ENCODE data around the gene TBC1D8.
"Not testable (repeated sequence)": the region's sequence is repeated elsewhere in the genome, so short reads cannot be mapped to it uniquely, and the experiment has no call there.

TBC1D8 gene

GRCh38 chr2:101064125-101064502 is 87.1 kb downstream of the TBC1D8 start:
- DNase-seq = no peak

DNA sequence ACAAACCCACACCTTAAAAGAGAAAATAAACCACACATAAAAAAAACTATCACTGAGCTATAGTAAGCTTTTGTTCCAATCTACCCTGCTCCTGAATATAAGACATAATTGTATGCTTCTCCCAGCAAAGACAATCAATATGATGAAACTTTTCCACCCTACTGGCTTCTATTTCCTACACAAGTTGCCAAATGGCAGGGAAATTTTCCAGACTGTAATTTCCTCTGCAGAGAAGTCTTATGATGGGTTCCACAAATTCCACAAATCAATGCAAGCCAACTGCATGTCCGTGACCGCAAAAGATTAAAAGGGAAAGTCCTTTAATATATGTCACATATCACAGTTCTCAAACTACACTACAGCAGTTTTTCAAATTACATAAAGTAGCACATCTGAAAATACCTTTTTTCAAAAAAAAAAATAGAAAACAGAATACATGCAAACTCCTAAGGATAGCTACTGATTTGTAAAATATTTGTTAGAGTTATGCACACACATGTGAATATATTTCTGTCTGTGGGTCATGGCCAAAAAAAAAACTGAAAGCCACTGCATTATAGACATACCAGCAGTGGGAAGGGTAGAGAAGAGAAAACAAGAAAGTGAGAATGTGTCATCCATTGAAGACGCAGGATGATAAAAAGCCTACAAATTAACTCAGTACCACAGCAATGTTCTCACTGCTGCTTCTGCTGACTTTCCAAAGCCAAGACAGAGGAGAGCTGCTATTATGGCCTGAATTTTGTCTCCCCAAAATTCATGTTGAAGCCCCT is 87.6 kb downstream of the TBC1D8 start:
- DNase-seq = peak in 2 of 3 donors; percentile 15 to 21

DNA sequence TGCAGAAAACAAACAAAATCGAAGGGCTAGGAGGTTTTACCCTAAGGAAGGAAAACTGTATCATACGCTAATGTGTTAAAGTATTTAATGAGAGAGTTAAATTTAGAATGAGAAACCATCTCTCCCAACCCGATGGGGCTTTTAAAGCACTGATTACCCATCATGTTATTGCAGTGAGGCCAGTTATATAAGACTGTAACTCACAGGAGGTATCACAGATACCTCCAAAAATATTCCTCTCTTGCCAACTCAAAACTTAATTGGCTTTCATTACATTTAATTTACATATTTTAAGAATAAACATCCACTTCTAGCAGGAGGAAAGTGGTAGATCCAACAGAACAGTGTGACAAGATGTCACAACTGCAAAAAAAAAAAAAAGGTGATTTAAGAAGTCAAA is 92.8 kb downstream of the TBC1D8 start:
- DNase-seq = no peak

DNA sequence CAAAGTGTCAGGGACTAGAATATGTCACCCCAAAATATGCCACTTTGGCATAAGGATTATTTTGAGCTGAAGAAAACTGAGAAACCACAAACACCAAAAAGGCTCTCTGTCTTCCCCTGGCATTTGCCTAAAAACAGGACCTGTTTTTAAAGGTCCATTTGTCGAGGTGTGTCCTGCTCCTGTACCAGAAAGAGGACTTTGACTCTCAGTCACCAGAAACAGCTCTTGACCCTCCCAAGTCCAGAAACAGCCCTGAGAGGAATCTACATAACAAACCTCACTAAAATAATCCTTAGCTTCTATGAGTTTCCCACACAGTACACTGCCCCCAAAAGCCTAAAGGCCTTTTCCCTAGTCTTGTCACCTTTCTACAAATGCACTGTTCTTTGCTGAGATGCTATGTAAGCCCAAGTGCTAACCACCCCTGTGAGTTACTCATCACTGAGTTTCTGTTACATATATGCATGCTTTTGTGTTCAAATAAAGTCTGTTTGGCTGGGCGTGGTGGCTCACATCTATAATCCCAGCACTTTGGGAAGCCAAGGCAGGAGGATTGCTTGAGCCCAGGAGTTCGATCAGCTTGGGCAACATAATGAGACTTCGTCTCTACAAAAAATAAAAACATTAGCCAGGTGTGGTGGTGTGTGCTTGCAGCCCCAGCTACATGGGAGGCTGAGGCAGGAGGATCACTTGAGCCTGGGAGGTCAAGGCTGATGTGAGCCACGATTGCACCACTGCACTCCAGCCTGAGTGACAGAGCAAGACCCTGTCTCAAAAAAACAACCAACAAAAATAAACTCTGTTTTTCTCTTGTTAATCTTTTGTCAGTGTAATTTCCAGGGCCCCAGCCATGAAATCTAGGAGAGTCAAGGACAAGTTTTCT is 93.9 kb downstream of the TBC1D8 start:
- no peak for DNase-seq

DNA sequence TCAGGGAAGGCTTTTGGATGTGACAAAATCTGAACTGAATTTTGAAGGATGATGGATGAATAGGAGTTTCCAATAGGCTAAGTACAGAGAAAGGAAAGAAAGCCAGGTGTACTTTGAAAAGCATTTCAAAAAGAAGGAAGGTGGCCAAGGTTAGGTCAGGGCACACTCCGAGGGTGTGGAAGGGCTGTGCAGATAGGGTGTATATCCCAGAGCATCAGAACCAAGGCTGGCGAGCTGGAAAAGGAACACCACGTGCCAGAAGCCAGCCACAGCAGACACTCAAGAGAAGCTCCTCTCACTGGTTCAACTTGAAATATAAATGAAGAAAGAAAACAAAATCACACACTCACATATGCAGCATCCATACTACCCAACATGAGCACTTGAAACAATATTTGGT is 98.1 kb downstream of the TBC1D8 start:
- no peak for DNase-seq

- DNase-seq = no peak
These were observed 99.0 kb downstream of the TBC1D8 start for GRCh38 chr2:101052147-101052546.

DNA sequence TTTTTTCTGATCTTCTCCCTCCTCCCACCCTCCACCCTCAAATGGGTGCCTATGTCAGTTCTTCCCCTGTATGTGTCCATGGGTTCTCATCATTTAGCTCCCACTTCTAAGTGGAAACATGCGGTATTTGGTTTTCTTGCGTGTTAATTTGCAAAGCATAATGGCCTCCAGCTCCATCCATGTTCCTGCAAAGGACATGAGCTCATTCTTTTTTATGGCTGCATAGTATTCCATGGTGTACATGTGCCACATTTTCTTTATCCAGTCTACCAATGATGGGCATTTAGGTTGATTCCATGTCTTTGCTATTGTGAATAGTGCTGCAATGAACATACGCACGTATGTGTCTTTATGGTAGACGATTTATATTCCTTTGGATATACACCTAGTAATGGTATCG is 100.3 kb downstream of the TBC1D8 start:
- DNase-seq = not testable (repeated sequence)

DNA sequence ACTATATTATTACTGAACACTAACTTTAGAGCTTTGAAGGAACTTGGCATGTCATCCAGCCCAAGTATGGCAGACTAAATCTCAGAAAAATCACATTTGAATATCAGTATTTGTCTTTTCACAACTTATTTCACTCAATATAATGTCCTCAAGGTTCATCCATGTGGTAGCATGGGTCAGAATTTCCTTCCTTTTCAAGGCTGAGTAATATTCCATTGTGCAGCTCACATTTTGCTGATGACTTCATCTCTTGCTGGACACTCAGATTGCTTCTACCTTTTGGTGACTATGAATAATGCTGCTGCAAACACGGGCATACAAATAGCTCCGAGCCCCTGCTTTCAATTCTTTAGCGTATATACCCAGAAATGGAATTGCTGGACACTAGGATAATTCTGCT is 102.4 kb downstream of the TBC1D8 start:
- no peak for DNase-seq

GRCh38 chr2:101047774-101048173 is 103.4 kb downstream of the TBC1D8 start:
- no peak for DNase-seq

DNA sequence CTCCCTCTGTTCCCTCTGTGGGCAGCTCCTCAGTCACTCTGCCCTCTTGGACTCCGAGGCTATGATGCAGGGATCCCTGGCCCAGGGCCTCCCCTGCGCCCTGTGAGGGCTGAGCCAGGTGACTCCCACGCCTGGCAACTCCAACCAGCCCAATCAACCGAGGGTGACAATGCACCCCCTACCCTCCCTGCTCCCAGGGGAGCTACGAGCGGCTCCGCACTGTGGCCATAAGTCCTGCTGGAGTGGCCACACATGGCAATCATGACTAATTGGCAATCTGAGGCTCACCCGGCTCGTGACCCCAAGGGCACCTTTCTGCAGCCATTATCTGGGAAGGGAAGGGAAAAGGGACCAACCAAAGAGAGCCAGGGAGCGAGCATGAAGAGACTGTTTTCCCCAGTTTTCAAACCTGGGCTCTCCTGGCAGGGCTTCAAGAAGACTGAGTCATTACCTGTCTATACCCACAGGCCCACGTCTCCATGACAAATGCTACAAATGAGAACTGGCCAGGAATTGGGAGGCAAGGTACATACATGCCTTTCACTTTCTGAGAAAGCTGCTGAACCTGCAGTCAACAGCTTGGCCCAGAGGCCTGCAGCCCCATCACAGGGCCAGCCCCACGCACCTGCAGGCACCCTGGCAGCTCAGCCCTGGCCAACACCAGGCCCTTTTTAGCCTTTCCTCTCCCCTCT is 104.0 kb downstream of the TBC1D8 start:
- DNase-seq = no peak

- DNase-seq = no peak
These were observed 105.9 kb downstream of the TBC1D8 start for GRCh38 chr2:101045330-101045729.

GRCh38 chr2:101041413-101041812 is 109.8 kb downstream of the TBC1D8 start:
- DNase-seq = peak; percentile 62 to 86 (median 81)

- peak in 2 of 3 donors; percentile 38 to 50 for DNase-seq
These were observed 110.4 kb downstream of the TBC1D8 start for GRCh38 chr2:101040761-101041160.

- DNase-seq = no peak
These were observed 111.1 kb downstream of the TBC1D8 start for GRCh38 chr2:101040072-101040471.

GRCh38 chr2:101038455-101039255 is 112.5 kb downstream of the TBC1D8 start:
- peak; percentile 31 to 60 (median 37) for DNase-seq

GRCh38 chr2:101037161-101037755 is 113.9 kb downstream of the TBC1D8 start:
- DNase-seq = no peak

DNA sequence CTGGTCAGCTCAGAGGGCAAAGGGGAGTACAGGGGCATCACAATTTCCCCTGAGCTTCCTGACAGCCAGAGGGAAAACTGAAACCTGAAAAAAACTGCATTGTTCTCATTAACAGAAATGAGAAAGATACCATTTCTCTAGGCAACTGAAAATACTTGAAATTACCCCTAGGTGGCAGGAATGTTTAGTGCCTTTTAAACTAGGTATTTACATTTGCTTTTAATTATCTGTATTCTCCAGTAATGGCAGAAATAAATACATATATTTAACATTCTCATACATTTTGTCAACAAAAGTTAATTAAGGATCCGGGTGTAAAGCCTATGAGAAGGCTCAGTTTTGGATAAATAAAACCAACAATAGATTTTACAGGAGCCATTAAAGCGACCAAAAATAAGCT is 114.6 kb downstream of the TBC1D8 start:
- DNase-seq = peak; percentile 42 to 60 (median 43)

DNA sequence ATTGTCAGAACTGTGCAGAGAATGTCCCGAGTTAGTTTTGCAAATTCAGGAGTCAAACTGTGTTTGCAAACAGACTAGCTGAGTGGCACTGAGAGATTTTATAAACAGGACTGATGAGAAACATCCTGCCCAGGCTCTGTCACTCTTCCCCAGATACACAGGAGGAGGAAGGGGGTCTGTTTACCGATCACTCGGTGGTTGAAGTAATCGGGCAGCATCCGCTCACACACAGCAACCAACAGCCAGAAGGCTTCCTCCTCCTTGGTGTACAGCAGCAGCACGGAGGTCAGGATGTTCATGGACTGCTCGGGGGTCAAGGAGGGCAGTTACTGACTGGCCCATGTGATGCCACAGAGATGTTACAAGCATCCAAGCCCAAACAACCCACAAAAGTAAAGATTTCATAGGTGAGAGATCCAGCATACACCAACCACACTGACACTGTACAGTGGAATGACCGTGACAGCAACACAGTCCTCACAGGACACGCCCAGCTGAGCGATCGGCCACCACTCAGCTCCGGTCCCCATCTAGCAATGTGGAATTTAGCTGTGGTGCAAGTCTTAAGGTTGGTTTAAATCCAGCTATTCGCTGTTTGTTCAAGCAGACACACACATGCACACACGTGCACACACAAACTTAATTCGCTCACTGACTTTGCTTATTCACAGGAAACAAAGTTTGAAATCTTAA is 119.0 kb downstream of the TBC1D8 start:
- no peak for DNase-seq

GRCh38 chr2:101030866-101031554 is 120.2 kb downstream of the TBC1D8 start:
- DNase-seq = peak in 1 of 3 donors; percentile 3

DNA sequence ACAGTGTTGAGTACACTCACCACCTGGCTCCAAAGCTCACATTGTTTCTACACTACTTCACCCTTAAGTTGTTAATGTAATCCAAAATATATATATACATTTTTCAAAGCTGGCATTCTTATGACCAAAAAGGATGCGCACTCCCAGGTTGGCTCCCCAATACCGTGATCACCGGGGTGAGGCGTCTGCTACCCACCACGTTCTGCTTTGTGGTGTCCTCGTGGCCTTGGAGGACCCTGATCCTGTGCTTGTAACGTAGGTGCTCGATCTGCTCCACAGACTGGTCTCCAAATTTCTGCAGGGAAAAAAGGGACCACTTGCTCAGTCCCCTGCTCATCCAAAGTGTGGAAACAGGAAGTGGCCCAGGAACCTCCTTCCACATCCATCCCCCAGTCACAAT is 123.3 kb downstream of the TBC1D8 start:
- no peak for DNase-seq

DNA sequence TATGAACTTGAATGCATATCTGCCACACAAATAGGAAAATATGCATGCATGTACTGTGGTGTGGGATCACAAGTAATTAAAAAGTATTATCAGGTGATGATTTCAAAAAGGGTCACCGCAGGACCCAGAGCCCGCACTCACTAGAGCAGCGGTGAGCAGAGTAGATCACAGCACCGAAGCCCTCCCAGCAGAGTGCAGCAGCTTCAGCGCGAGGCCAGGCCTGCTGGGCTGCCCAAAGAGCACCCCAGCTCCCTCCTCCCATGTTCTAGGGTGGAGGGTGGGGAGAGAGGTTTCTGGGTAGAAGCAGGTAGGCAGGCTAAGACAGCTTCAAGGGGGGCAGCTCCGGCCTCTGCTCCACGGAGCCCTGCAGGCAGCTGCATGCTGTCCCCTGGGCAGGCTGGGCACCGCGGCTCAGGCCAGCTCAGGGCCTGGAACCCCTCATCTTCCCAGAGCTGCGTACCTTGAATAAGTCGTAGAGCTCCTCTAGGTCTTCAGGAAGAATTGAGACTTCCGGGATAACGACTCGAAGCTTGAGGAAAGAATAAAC is 124.2 kb downstream of the TBC1D8 start:
- DNase-seq = no peak
